Osteoblast (primary cell): ENCODE data around the gene SCN4B. TPM values are rescaled to one million over a fixed set of nuclear protein-coding genes. Genes with fewer than 3 reads are reported as not detected.
"Not testable (repeated sequence)": the region's sequence is repeated elsewhere in the genome, so short reads cannot be mapped to it uniquely, and the experiment has no call there.

Experiments
- DNase-seq: peaks from one replicate; pipeline ENCODE4 v3.0.0; 2011; ENCODE audit warnings: low spot score, mixed read lengths; ENCODE audit not compliant: insufficient read length; ENCODE audit errors: missing footprints
- H2AFZ ChIP-seq: 2 replicates; pipeline ENCODE4 v1.6.0; 2011; ENCODE audit warnings: mild to moderate bottlenecking, low read length
- H3K27ac ChIP-seq: 2 replicates; pipeline ENCODE4 v1.5.1; 2011; ENCODE audit warnings: mild to moderate bottlenecking, low read depth, low read length, moderate library complexity
- H3K27me3 ChIP-seq: 2 replicates; pipeline ENCODE4 v1.6.0; 2012; ENCODE audit warnings: mild to moderate bottlenecking, control low read depth, inconsistent platforms, low read length, moderate library complexity; ENCODE audit not compliant: insufficient read depth
- H3K36me3 ChIP-seq: 2 replicates; pipeline ENCODE4 v1.5.1; 2011; ENCODE audit warnings: mild to moderate bottlenecking, low read length, control low read depth, moderate library complexity; ENCODE audit not compliant: insufficient read depth
- H3K4me1 ChIP-seq: 2 replicates; pipeline ENCODE4 v1.5.1; 2011; ENCODE audit warnings: mild to moderate bottlenecking, low read length, control low read depth, moderate library complexity; ENCODE audit not compliant: insufficient read depth
- H3K4me2 ChIP-seq: 2 replicates; pipeline ENCODE4 v1.6.0; 2011; ENCODE audit warnings: mild to moderate bottlenecking, low read length; ENCODE audit not compliant: insufficient read depth
- H3K4me3 ChIP-seq: fragments of 200-600 bp; sonication (generic); 3 replicates; pipeline ENCODE4 v1.5.1; 2012; ENCODE audit warnings: mild to moderate bottlenecking, low read length, inconsistent platforms; ENCODE audit not compliant: insufficient read depth
- H3K79me2 ChIP-seq: 2 replicates; pipeline ENCODE4 v1.6.0; 2012; ENCODE audit warnings: mild to moderate bottlenecking, low read length, control low read depth, inconsistent platforms; ENCODE audit not compliant: insufficient read depth
- H3K9me3 ChIP-seq: 2 replicates; pipeline ENCODE4 v1.5.1; 2011; ENCODE audit warnings: low read depth, low read length, control low read depth
- H4K20me1 ChIP-seq: 2 replicates; pipeline ENCODE4 v1.6.0; 2012; ENCODE audit warnings: mild to moderate bottlenecking, low read length, control low read depth; ENCODE audit not compliant: insufficient read depth
- total RNA-seq: library from RNA; depleted of rRNA; stranded (reverse); fragments of >200 nt; gene quantifications from 2 replicates; pipeline ENCODE4 v1.2.3, GENCODE V29; 2012
- TF ChIP-seq, protein P1 (sequence below): IDR thresholded peaks from 2 replicates; pipeline ENCODE4 v1.5.1; 2011; ENCODE audit warnings: mild to moderate bottlenecking, low read depth, low read length, moderate library complexity; ENCODE audit errors: extremely low read depth

Gene SCN4B
- total RNA-seq, 1 donor: 0.36 TPM

DNA sequence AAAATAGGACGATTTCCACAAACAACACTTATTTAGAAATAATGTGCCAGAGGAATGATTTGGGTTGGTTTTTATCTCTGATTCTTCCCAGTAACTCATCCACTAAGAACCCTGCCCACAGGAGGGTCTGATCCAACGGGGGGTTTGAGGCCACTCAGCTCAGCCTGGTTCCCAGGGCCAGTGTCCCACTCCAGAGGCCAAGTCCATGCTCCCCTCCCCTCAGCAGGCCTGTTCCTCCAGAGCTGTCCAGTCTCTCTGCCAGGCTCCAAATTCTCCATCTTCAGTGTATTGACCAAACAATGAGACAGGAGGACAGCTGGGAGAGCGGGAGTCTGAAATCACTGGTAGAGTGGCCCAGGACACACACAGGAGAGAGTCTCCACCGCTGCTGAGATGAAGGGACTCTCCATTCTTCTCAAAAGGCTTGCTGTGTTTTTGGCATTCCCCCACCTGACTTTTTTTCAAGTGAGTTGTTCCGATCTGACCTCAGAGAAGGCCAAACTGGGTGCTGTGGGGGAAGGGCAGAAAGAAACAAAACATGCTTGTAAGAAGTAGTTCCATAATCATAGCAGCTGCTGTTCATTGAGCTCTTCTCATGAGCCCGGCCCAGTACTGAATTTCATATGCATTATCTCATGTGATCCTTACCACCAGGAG lies 41.4 kb upstream of the SCN4B start:
- peaks cover 14% of the 10 kb centered on the region for H3K27me3 ChIP-seq
- H3K79me2 ChIP-seq: no peaks in the 10 kb centered on the region
- no peaks in the 10 kb centered on the region for H3K4me1 ChIP-seq
- H3K4me3 ChIP-seq: no peak overlapping the region
- no peak overlapping the region for H3K4me2 ChIP-seq
- H3K36me3 ChIP-seq: no peaks in the 10 kb centered on the region
- H2AFZ ChIP-seq: no peak overlapping the region
- TF ChIP-seq, protein P1, sequence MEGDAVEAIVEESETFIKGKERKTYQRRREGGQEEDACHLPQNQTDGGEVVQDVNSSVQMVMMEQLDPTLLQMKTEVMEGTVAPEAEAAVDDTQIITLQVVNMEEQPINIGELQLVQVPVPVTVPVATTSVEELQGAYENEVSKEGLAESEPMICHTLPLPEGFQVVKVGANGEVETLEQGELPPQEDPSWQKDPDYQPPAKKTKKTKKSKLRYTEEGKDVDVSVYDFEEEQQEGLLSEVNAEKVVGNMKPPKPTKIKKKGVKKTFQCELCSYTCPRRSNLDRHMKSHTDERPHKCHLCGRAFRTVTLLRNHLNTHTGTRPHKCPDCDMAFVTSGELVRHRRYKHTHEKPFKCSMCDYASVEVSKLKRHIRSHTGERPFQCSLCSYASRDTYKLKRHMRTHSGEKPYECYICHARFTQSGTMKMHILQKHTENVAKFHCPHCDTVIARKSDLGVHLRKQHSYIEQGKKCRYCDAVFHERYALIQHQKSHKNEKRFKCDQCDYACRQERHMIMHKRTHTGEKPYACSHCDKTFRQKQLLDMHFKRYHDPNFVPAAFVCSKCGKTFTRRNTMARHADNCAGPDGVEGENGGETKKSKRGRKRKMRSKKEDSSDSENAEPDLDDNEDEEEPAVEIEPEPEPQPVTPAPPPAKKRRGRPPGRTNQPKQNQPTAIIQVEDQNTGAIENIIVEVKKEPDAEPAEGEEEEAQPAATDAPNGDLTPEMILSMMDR: no peak
- no peak for DNase-seq
- H3K9me3 ChIP-seq: no peaks in the 10 kb centered on the region
- no peak overlapping the region for H3K27ac ChIP-seq
- no peaks in the 10 kb centered on the region for H4K20me1 ChIP-seq

DNA sequence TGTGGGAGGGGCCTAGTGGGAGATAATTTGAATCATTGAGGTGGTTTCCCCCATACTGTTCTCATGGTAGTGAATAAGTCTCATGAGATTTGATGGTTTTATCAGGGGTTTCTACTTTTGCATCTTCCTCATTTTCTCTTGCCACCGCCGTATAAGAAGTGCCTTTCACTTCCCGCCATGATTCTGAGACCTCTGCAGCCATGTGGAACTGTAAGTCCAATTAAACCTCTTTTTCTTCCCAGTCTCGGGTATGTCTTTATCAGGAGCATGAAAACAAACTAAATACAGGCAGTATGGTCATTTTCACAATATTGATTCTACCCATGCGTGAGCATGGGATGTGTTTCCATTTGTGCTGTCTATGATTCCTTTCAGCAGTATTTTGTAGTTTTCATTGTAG lies 40.2 kb upstream of the SCN4B start:
- not testable (repeated sequence) for H3K4me1 ChIP-seq, DNase-seq, H3K27ac ChIP-seq

DNA sequence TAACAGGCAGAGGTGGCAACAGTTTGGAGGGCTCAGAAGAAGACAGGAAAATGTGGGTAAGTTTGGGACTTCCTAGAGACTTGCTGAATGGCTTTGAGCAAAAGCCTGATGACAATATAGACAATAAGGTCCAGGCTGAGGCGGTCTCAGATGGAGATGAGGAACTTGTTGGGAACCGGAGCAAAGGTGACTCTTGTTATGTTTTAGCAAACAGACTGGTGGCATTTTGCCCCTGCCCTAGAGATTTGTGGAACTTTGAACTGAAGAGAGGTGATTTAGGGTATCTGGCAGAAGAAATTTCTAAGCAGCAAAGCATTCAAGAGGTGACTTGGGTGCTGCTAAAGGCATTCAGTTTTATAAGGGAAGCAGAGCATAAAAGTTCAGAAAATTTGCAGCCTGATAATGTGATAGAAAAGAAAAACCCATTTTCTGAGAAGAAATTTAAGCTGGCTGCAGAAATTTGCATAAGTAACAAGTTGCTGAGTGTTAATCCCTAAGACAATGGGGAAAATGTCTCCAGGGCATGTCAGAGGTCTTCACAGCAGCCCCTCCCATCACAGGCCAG lies 38.4 kb upstream of the SCN4B start:
- H3K4me2 ChIP-seq, DNase-seq, H4K20me1 ChIP-seq, H2AFZ ChIP-seq, H3K9me3 ChIP-seq, H3K36me3 ChIP-seq, H3K27ac ChIP-seq, H3K79me2 ChIP-seq, H3K4me3 ChIP-seq, H3K4me1 ChIP-seq, H3K27me3 ChIP-seq: not testable (repeated sequence)

More for the DNA sequence above, 40.2 kb upstream of the SCN4B start:
- H3K79me2 ChIP-seq, H4K20me1 ChIP-seq, H3K9me3 ChIP-seq, H2AFZ ChIP-seq, H3K4me3 ChIP-seq, H3K4me2 ChIP-seq, H3K36me3 ChIP-seq: not testable (repeated sequence)
- peaks cover 12% of the 10 kb centered on the region for H3K27me3 ChIP-seq

DNA sequence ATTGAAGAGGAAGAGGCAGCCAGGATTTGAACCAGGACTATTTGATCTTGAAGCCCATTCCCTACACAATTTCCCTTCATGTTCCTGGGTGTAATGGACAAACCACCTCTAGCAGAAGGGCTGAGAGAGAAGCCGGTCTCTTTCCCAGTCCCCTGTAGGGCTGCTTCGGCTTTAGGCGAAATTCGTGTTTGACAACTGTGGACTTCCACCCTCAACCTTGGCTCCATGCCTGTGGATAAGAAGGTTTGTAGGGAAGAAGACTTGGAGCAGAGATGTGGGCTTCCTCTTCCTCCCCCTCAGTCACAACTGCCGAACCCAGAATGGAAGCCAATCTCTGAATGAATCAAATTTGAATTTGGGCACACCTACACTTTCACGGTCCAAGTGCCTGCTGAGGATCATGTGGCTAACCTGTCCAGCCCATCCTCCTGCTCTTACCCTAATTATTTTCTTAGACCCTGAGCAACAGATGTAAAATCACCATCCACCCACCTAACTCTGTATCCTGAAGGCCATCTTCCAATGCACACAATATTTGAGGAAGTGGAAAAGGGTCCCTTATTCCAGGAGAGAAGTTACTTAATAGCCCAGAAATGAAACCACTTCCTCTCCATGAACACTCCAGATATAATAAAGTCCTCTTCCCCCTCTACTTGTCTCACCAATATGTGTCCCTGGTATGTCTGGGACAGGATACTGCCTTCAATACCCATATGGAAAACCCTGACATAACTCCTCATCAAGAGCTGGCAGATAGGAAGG lies 33.9 kb upstream of the SCN4B start:
- TF ChIP-seq, protein P1: no peak
- no peaks in the 10 kb centered on the region for H3K79me2 ChIP-seq
- H3K9me3 ChIP-seq: no peaks in the 10 kb centered on the region
- no peak overlapping the region for H3K4me2 ChIP-seq
- H2AFZ ChIP-seq: no peak overlapping the region
- H3K27ac ChIP-seq: no peak overlapping the region
- no peak for DNase-seq
- H3K4me3 ChIP-seq: no peak overlapping the region
- H3K4me1 ChIP-seq: no peaks in the 10 kb centered on the region
- H3K27me3 ChIP-seq: peaks cover 2% of the 10 kb centered on the region
- H4K20me1 ChIP-seq: no peaks in the 10 kb centered on the region
- no peaks in the 10 kb centered on the region for H3K36me3 ChIP-seq
